NCI-H146 treated with DMSO at 0.1 percent for 48 hours (cell line): Measurements from ENCODE around the gene EPB41L1.
"Not testable (repeated sequence)": the region's sequence is repeated elsewhere in the genome, so short reads cannot be mapped to it uniquely, and the experiment has no call there.

Source experiments
- DNase-seq: peaks from one replicate; lab custom pipeline; 2025; ENCODE audit not compliant: unreplicated experiment; lab: John Stamatoyannopoulos, UW

The EPB41L1 gene

DNA sequence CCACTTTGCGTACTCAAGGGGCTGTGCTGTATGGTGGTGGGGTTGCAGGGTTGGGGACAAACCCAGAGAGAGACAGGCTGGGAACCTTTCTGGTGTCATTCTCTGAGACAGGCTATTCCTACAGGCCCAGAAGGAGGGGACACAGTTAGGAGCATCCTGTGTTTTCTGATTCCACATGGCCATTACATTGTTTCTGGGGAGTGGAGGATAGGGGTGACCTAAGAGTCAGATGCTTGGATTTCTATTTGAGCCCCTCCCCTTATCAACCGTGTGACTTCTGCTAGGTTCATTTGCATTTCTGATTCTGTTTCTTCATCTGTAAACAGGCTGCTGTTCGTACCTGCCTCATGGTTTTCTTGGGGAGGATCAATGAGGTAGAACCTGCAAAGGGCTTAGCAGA lies 29.4 kb upstream of the EPB41L1 start:
- DNase-seq, result no peak

DNA sequence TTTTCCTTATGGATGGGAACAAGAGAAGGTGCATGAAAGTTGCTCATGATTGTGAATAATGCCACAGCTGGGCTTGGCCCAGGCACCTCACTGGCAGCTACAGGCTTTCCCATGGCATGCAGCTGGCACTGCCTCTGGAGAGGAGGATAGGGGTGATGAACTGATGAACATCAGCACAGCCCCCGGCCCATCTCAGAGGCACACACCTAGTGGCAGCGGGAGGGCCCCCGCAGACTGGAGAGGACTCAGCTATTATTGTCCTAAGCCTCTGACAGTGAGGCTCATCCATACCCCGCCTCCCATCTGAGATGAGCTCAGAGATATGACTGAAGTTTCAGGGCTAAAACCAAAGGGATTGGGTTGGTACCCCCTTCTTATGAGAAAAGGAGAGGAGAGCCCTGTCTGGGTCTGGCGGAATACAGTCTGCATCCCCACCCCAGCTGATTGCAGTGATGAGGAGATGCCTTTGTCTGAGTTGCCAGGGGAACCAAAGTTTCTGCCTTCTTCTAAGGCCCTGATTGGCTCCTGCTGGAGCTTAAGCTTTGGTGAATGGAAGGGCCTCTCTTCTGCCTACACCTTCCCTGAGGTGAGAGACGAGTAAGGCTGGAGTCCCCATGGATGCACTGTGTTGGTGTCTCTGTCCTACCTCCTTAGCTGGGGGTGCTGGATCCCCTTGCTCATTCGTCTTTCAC lies 27.6 kb upstream of the EPB41L1 start:
- no peak for DNase-seq

DNA sequence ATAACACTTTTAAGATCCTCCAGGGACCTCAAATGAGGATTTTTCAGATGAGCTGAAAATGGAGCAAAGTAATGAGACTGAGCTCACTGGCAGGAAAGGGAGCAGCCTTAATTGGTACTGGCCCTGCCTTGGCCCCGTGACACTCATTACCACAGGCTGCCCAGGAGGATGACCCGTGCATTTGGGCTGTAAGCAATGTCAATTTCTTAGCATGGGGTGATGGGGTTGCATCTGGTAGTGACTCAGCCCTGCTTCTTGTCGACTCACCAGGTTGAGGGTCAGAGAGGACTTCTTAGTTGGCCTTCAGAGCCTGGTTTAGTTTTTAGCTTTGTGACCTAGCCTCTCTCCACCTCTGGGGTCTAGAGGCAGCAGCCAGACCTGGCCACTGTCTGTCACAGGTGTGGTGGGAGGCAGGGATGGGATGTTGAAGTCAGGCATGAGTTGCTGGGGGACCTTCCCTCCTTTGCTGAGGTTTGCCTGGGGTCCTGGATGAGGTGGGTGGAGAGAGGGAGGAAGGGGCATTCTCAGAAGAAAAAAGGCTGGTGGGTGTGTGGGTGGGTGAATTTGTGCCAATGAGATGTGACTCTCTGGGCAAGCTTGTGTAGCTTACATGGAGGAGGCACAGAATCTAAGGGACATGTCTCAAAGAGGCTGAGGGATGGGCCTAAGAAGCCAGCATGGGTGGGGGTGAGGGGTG lies 25.9 kb upstream of the EPB41L1 start:
- no peak for DNase-seq

DNA sequence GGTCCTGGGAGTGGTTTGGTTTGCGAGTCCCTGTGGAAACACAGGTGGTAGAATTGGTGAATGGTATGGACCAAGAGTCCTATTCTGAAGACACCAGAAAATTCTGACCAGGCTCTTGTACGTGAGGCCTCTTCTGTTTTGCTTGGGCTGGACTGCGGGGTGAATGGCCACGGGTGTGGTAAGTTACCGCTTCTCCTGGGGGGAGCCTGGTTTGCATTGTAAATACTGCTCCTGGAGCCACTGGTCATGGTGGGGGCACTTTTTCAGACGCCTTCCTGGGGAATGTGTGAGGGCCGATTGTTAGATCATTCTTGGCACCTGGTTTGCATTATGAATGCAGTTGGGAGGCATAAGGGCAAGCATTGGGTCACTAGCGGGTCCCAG lies 25.4 kb upstream of the EPB41L1 start:
- no peak for DNase-seq

DNA sequence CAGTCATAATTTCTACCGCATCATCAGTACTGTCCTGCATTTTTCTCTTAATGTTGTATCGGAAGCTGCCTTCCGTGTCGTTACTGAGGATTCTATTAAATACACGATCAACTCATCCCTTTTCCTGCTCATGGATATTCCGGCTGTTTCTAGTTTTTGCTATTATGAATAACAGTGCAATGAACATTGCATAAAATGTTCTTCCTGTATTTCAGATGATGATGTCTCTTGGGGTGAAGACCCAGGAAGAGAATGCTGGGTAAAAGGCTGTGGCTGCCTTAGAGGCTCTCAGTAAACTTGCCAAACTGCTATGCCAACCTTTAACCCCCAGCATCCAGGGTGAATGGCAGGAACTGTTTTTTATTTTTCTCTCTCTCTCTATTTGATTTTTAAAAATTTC lies 24.1 kb upstream of the EPB41L1 start:
- DNase-seq, result no peak

DNA sequence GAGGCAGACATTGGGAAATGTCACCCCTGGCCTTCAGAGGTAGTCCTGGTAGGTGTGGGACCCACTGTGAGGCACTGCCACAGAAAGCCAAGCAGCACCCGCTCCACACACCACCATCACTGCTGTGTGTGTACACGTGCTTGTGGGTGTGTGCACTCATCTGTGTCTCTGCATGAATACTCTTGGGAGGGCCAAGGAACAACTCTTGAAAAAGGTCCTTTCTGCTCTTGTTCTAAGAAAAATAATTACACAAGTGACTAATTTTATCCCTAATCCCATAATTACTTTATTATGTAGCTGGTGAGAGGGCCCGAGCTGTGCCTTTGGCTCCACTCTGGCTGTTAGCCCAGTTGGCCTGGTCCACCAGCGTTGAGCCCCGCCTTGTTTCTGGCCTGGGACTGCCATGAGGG lies 21.7 kb upstream of the EPB41L1 start:
- DNase-seq, result no peak

DNA sequence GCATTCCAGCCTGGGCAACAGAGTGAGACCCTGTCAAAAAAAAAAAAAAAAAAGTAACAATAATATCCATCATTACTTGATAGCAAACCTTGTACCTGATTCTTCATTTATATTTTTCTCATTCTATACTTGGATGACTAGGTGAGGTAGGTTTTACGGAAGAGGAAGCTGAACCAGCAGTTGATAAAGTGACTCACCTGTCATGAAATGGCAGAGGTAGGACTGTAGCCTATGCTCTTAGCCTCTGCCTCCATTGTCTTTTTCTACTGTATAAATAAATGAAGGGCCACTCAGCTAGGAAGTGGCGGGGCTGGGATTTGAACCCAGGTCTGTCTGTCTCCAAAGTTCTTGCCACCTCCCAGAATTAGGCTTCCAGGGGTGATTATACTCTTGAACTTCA lies 20.7 kb upstream of the EPB41L1 start:
- DNase-seq, result no peak

DNA sequence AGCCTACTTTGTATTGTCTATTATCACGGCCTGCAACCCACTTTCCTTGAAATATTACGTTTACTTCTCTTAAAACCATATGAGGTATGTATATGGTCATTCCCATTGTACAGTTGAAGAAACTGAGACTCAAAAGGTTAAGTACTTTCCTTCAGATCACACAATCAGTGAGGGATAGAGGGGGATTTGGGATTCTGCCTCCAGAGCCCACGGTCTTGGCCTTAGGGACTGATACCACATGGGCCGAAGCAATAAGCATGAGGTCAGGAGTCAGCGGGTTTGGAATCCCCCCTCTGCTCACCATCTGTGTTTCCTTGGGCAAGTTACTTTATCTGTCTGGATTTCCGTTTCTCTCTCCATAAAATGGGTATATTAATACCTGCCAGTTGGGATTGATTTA lies 19.4 kb upstream of the EPB41L1 start:
- DNase-seq, result no peak

DNA sequence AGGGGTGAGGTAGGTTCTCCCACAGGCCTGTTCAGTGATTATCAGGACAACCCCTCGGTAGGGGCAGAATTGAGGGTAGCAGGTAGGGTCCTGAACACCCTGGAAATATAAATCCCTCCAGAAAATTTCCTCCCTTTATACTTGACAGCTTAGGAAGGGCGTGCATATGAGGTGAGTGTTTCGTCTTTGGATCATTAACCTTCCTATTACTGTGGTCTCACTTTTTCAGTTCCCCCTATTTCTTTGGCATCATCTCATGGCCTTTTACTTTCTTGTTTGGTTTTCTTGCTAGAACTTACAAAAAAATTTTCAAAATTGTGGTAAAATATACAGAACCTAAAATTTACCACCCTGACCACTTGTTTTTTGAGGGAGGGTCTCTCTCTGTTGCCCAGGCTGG lies 18.7 kb upstream of the EPB41L1 start:
- DNase-seq, result no peak

DNA sequence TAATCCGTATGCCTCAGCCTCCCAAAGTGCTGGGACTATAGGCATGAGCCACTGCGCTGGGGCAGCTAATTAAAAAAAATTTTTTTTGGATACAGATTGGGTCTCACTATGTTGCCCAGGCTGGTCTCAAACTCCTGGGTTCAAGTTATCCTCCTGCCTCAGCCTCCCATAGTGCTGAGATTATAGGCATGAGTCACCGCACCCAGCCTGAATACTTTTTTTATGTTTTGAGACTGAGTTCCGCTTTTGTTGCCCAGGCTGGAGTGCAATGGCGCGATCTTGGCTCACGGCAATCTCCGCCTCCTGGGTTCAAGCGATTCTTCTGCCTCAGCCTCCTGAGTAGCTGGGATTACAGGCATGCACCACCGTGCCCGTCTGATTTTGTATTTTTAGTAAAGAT lies 17.2 kb upstream of the EPB41L1 start:
- DNase-seq, result not testable (repeated sequence)

DNA sequence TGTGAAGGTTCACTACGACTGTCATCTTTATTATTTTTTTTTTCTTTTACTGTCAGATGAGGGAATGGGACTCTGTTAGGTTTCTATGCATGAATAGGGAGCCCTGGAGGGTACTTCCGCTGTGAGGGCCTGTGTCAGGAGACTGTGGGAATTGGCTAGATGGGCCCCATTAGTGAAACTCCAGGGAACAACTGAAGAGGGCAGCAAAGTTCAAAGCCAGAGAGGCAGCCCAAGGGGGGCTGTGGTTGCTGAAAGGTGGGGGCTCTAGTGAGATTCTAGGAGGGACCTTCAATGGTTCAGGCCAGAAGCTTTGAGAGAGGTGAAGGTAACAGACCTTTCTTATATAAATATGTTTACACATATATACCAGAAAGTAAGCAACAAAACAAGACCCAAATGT lies 13.2 kb upstream of the EPB41L1 start:
- DNase-seq, result no peak

DNA sequence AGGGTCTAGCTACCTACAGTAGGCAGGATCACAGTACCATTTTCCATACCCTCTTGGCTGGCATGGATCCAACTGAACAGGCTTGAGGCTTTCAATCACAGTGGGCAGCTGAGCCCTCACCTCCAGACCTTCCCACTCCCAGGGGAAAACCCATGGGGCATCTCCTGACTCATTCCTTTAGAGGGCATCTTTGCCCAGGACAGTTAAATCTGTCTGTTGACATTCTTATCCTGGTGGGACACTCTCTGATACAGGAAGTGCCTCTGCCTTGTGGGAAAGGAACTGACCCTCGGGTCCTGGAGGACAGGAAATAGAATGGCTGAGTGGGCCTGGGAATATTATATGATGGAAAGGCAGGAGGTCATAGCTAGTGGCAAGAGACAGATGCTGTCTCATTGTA lies 10.2 kb upstream of the EPB41L1 start:
- DNase-seq, result no peak

DNA sequence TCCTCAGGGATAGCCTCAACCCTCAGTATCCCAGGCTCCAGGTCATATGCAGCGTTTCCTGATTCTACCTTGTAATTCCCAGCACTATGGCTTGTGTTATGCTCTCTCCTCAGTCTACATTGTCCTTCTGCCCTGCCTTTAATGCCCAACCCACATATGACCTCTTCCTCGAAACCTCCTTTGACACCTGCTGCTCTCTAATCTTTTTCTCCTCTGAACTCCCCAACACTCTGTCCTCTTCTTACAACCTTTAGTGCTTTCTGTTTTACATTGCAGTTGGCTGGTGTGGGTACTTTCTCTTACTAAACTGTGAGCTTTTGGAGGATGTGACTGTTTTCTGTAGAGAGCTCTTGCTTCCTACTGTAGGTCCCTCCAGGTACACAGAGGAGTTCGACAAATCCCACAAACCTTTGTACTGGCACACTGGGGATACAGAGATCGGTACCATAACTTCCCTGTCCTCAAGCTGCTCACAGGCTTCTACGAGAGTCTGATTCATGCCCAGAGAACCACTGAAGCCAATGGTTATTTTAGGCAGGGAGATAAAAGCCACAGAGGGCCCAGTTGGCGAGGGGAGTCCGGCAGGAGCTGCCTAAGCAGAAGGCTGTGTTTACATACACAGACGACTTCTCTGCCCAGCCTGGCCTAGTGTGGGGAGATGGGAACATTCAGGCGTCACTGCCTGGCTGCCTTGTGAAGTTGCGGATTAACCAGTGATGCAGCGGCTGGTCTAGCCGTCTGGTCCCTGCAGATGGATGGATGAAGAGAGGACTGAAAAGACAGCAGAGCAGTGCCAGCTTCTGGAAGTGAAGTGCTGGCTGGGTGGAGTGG lies 8.4 kb upstream of the EPB41L1 start:
- DNase-seq, result no peak

DNA sequence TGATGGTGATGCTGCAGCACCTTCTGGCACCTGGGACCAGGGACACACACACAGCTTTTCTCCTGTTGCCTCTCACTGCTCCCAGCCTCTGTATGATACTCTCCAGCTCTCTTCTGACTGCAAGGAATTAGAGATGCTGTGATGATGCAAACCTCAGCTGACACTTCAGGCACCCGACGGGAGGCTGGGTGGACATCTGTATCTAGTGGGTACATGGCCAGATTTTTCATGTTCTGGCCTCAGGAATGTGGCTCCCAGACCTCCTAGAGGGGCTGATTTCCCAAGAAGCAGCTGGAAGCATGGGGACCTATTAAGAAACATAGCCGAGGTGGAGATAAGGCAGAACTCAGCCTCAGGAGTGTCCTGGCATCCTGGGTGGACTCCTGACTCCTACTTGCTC lies 6.8 kb upstream of the EPB41L1 start:
- DNase-seq, result no peak

DNA sequence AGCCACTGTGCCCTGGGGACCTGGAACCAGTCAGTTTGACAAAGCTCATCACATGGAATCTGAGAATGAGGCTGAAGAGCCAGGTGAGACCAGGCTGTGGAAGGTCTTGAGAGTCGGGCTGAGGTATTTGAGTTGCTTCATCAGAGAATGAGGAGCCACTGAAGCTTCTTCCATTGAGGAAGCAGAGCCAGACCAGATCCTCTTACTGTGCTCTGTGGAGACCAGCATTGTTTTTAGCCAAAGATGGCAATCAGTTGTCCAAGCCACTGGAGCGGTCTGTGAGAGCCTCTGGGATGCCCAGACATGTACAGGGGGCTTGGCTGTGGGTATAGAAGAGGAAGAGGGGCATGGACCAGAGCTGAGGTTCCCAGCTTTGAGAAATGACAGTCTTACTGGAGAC lies 6.1 kb upstream of the EPB41L1 start:
- no peak for DNase-seq

DNA sequence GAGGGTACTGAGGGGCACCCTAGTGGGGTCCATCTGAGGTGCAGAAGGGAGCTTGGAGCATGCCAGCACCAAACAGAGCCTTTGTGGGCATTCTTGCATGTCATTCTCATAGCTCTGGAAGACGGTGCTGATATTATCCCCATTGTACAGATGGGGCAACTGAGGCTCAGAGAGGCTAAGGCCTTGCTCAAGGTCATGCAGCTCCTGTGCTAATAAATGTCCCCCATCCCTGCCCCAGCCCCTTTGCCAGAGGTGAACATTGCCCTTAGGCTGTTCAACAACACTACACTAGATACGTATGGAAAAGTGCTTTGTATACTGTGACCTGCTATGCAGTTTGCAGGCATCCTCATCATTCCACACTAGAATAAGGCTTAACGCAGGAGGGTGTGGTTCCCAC lies 5.5 kb upstream of the EPB41L1 start:
- DNase-seq, result no peak

DNA sequence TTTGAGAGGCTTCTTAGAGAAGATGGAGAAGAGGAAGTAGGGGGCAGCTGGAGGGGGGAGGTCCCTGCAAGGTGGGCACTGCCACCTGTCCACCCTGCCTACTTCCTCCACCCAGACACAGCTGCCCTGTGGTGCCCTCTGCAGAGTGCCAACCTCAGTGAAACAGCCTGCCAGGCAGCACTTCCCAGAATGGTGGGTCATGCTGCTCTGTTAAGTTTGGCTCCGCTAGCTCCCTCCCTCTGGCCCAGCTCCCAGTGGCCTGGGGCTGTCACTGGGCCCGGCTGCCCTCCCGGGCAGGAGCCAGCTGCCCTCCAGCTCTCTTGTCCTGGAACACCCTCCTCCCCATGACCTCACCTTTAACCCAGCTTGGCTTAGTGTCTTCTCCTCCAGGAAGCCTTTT lies 5.1 kb upstream of the EPB41L1 start:
- no peak for DNase-seq

DNA sequence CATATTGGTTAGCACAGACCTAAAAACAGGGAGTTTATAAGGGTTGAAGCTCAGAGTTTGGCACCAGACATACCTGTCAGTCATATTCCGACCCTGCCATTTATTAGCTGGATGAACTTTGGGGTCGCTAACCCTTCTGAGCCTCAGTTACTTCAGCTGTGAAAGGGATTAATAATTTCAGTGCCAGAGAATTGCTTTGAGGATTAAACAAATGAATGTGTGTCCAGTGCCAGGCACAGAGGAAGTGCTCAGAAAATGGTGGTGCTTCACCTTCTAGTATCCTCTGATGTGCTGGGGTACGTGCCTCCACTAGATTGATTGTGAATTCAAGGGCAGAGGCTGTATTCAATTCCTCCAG lies 4.1 kb upstream of the EPB41L1 start:
- DNase-seq, result no peak

DNA sequence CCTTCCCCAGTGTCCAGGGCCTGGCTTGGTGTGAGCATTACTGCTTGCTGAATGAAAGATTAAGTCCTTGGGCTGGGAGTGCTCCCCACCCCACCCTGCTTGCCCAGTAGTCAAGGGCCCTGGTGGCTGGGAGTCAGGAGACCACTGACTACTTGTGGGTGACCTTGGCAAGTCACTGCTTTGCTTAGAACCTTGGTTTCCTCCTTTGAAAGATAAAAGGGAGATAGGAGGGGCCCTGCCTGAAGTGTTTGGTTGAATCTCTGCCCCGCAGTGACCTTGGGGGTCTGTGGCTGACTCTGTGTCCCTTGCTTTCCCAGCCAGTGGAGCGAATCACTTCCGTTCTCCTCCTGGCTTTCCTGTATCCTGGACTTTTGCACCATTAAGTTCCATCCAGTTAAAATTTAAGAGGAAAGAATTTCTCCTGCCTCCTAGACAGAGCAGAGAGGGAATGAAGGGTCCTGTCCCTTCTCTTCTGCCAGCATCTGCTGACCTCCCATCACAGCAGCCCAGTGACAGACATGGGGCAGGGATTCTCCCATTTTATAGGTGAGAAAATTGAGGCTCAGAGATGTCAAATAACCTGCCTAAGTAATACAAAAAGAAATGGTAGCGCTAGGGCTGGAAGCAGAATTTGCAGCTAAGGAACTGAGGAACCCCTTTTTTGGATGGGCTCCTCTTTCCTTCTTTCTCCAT lies 3.5 kb upstream of the EPB41L1 start:
- no peak for DNase-seq

DNA sequence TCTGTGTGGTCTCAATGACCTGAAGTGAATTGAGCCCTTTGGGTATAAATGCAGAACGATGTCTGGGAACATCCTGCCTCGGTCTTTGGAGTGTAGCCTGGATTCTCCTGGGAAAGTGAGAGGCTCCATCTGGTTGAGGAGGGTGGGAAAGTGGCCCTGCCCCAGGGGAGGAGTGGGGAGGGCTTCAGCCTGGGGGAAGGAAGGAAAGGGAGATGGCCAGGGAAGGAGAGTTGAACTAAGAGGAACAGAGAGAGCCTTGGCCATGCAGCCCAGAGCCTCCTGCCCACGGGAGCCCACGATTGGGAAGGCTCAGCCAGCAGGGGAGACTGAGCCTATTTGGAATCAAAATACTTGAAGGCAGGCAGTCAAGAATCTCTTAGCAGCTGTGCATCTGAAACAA lies 2.3 kb upstream of the EPB41L1 start:
- DNase-seq, result no peak

DNA sequence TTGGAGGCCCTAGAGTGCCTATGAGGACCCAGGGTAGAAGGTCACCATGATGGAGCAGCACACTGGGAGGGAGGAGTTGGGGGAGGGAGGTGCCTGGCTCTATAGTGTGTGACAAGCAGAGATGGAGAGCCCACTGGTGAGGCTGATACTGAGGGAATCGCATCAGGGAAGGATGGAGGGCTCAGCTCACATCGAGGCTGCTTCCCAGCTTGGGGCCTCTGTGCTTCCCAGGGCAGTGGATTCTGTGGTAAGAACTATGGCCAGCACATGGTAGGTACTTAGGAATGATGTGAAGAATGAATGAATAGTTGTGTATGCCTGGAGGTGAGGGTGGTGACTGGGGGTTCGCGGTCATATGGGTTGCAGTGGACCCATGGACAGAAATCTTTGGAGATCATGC lies 1.3 kb upstream of the EPB41L1 start:
- DNase-seq, result no peak
